ENCODE data around the gene YPEL4.

- TF ChIP-seq CTCF (IDR thresholded peaks at IDR 0.05; ENCODE audit: borderline replicate concordance, extremely low read depth, low read length, poor library complexity, severe bottlenecking) (no peak), EZH2 (IDR thresholded peaks at IDR 0.05; ENCODE audit: borderline replicate concordance, low read depth, low read length, severe bottlenecking) (no peak)
Observed at GRCh38 chr11:57663975-57664374, 14.3 kb upstream of the YPEL4 start.
